ENCODE measurements around the gene P2RY14.
"Not testable (repeated sequence)": the region's sequence is repeated elsewhere in the genome, so short reads cannot be mapped to it uniquely, and the experiment has no call there.

Gene P2RY14

GRCh38 chr3:151264605-151265004 lies 13.7 kb downstream of the P2RY14 start:
- no peak for DNase-seq (ENCODE audit: extremely low read depth in 1 of 2, low read depth in 1 of 2)

GRCh38 chr3:151262871-151263525 lies 15.3 kb downstream of the P2RY14 start:
- no peak for DNase-seq (ENCODE audit: extremely low read depth in 1 of 2, low read depth in 1 of 2)

GRCh38 chr3:151259664-151260063 lies 18.7 kb downstream of the P2RY14 start:
- DNase-seq (ENCODE audit: extremely low read depth in 1 of 2, low read depth in 1 of 2) = no peak

GRCh38 chr3:151256749-151257148 lies 21.6 kb downstream of the P2RY14 start:
- DNase-seq (ENCODE audit: extremely low read depth in 1 of 2, low read depth in 1 of 2) = no peak

- DNase-seq (ENCODE audit: extremely low read depth in 1 of 2, low read depth in 1 of 2) = no peak
Observed at GRCh38 chr3:151248772-151249337, 29.5 kb downstream of the P2RY14 start.

- DNase-seq (ENCODE audit: extremely low read depth in 1 of 2, low read depth in 1 of 2) = not testable (repeated sequence)
Observed at GRCh38 chr3:151242006-151242405, 36.3 kb downstream of the P2RY14 start.

- DNase-seq (ENCODE audit: extremely low read depth in 1 of 2, low read depth in 1 of 2) = no peak
Observed at GRCh38 chr3:151236736-151237135, 41.6 kb downstream of the P2RY14 start.

- DNase-seq (ENCODE audit: extremely low read depth in 1 of 2, low read depth in 1 of 2) = no peak
Observed at GRCh38 chr3:151236316-151236715, 42.0 kb downstream of the P2RY14 start.

GRCh38 chr3:151234825-151235224 lies 43.5 kb downstream of the P2RY14 start:
- DNase-seq (ENCODE audit: extremely low read depth in 1 of 2, low read depth in 1 of 2) = no peak

GRCh38 chr3:151232991-151233390 lies 45.4 kb downstream of the P2RY14 start:
- DNase-seq (ENCODE audit: extremely low read depth in 1 of 2, low read depth in 1 of 2) = no peak

- not testable (repeated sequence) for DNase-seq (ENCODE audit: extremely low read depth in 1 of 2, low read depth in 1 of 2)
Observed at GRCh38 chr3:151232403-151232802, 45.9 kb downstream of the P2RY14 start.

- DNase-seq (ENCODE audit: extremely low read depth in 1 of 2, low read depth in 1 of 2) = no peak
Observed at GRCh38 chr3:151230646-151231045, 47.7 kb downstream of the P2RY14 start.

GRCh38 chr3:151228666-151229040 lies 49.7 kb downstream of the P2RY14 start:
- no peak for DNase-seq (ENCODE audit: extremely low read depth in 1 of 2, low read depth in 1 of 2)

GRCh38 chr3:151227807-151228665 lies 50.3 kb downstream of the P2RY14 start:
- DNase-seq (ENCODE audit: extremely low read depth in 1 of 2, low read depth in 1 of 2) = peak; percentile 55 to 61

GRCh38 chr3:151227266-151227806 lies 51.0 kb downstream of the P2RY14 start:
- no peak for DNase-seq (ENCODE audit: extremely low read depth in 1 of 2, low read depth in 1 of 2)

- DNase-seq (ENCODE audit: extremely low read depth in 1 of 2, low read depth in 1 of 2) = no peak
Observed at GRCh38 chr3:151226825-151227224, 51.5 kb downstream of the P2RY14 start.

GRCh38 chr3:151226088-151226563 lies 52.2 kb downstream of the P2RY14 start:
- DNase-seq (ENCODE audit: extremely low read depth in 1 of 2, low read depth in 1 of 2) = no peak

- no peak for DNase-seq (ENCODE audit: extremely low read depth in 1 of 2, low read depth in 1 of 2)
Observed at GRCh38 chr3:151225040-151225975, 53.0 kb downstream of the P2RY14 start.

GRCh38 chr3:151224268-151224866 lies 54.0 kb downstream of the P2RY14 start:
- DNase-seq (ENCODE audit: extremely low read depth in 1 of 2, low read depth in 1 of 2) = no peak

- DNase-seq (ENCODE audit: extremely low read depth in 1 of 2, low read depth in 1 of 2) = no peak
Observed at GRCh38 chr3:151219056-151219455, 59.3 kb downstream of the P2RY14 start.

All from stimulated activated CD8-positive, alpha-beta memory T cell treated with anti-CD3 and anti-CD28 coated beads, Interleukin-7, amount 100 ng/mL, for 48 hours (primary cell).